Mucosa of stomach (tissue), 1 donor: ENCODE results near the gene DNAJB6.

Experiments used
- H3K27me3 ChIP-seq: one replicate; pipeline ENCODE4 v1.7.0; 2013; ENCODE audit warnings: mild to moderate bottlenecking, low read length; ENCODE audit not compliant: control insufficient read depth, insufficient read depth
- H3K36me3 ChIP-seq: one replicate; pipeline ENCODE4 v1.7.0; 2013; ENCODE audit warnings: low read length; ENCODE audit not compliant: control insufficient read depth, insufficient read depth
- H3K4me1 ChIP-seq: one replicate; pipeline ENCODE4 v1.7.0; 2013; ENCODE audit warnings: mild to moderate bottlenecking, low read length; ENCODE audit not compliant: control insufficient read depth, insufficient read depth
- H3K4me3 ChIP-seq: one replicate; pipeline ENCODE4 v1.7.0; 2013; ENCODE audit warnings: low read length
- H3K9ac ChIP-seq: one replicate; pipeline ENCODE4 v1.7.0; 2013; ENCODE audit warnings: mild to moderate bottlenecking, low read length, moderate library complexity
- H3K9me3 ChIP-seq: one replicate; pipeline ENCODE4 v1.7.0; 2013; ENCODE audit warnings: mild to moderate bottlenecking, low read length, moderate library complexity; ENCODE audit not compliant: control insufficient read depth
- donor health status: Pancreatic carcinoma.

Gene DNAJB6

GRCh38 chr7:157358753-157359096 lies 21.9 kb downstream of the DNAJB6 start:
- Histone ChIP-seq H3K4me1 (peaks cover 26% of the 10 kb centered on the region), H3K36me3 (no peaks in the 10 kb centered on the region)

GRCh38 chr7:157359581-157359980 lies 22.8 kb downstream of the DNAJB6 start:
- H3K4me3 ChIP-seq, result no peak overlapping the region
- H3K9ac ChIP-seq, result no peak overlapping the region
- H3K27me3 ChIP-seq, result no peaks in the 10 kb centered on the region
- no peaks in the 10 kb centered on the region for H3K9me3 ChIP-seq
- H3K36me3 ChIP-seq, result no peaks in the 10 kb centered on the region
- H3K4me1 ChIP-seq, result peaks cover 26% of the 10 kb centered on the region

More at GRCh38 chr7:157358753-157359096, 21.9 kb downstream of the DNAJB6 start:
- H3K9me3 ChIP-seq, result no peaks in the 10 kb centered on the region
- H3K27me3 ChIP-seq, result no peaks in the 10 kb centered on the region
- no peak overlapping the region for H3K9ac ChIP-seq
- H3K4me3 ChIP-seq, result no peak overlapping the region

- H3K27me3 ChIP-seq, result no peaks in the 10 kb centered on the region
- no peak overlapping the region for H3K4me3 ChIP-seq
- H3K9ac ChIP-seq, result no peak overlapping the region
- peaks cover 21% of the 10 kb centered on the region for H3K4me1 ChIP-seq
- H3K9me3 ChIP-seq, result no peaks in the 10 kb centered on the region
- no peaks in the 10 kb centered on the region for H3K36me3 ChIP-seq
These were observed 23.8 kb downstream of the DNAJB6 start for GRCh38 chr7:157360483-157361025.

- peaks cover 16% of the 10 kb centered on the region for H3K4me1 ChIP-seq
- no peak overlapping the region for H3K4me3 ChIP-seq
- H3K27me3 ChIP-seq, result no peaks in the 10 kb centered on the region
- H3K9me3 ChIP-seq, result no peaks in the 10 kb centered on the region
- H3K9ac ChIP-seq, result no peak overlapping the region
- H3K36me3 ChIP-seq, result no peaks in the 10 kb centered on the region
These were observed 24.7 kb downstream of the DNAJB6 start for GRCh38 chr7:157361537-157361936.

GRCh38 chr7:157362729-157363128 lies 25.9 kb downstream of the DNAJB6 start:
- no peak overlapping the region for H3K9ac ChIP-seq
- no peaks in the 10 kb centered on the region for H3K36me3 ChIP-seq
- H3K9me3 ChIP-seq, result no peaks in the 10 kb centered on the region
- no peak overlapping the region for H3K4me3 ChIP-seq
- H3K4me1 ChIP-seq, result peaks cover 16% of the 10 kb centered on the region
- no peaks in the 10 kb centered on the region for H3K27me3 ChIP-seq

- no peaks in the 10 kb centered on the region for H3K36me3 ChIP-seq
- H3K4me1 ChIP-seq, result no peaks in the 10 kb centered on the region
- H3K9ac ChIP-seq, result no peak overlapping the region
- H3K9me3 ChIP-seq, result no peaks in the 10 kb centered on the region
- H3K4me3 ChIP-seq, result no peak overlapping the region
- no peaks in the 10 kb centered on the region for H3K27me3 ChIP-seq
These were observed 29.9 kb downstream of the DNAJB6 start for GRCh38 chr7:157366722-157367121.

GRCh38 chr7:157368955-157369354 lies 32.2 kb downstream of the DNAJB6 start:
- Histone ChIP-seq H3K4me1 (peaks cover 14% of the 10 kb centered on the region), H3K9ac (no peak overlapping the region), H3K4me3 (no peak overlapping the region), H3K36me3 (no peaks in the 10 kb centered on the region), H3K9me3 (no peaks in the 10 kb centered on the region), H3K27me3 (no peaks in the 10 kb centered on the region)

GRCh38 chr7:157370742-157371141 lies 33.9 kb downstream of the DNAJB6 start:
- Histone ChIP-seq H3K4me3 (no peak overlapping the region), H3K36me3 (no peaks in the 10 kb centered on the region), H3K27me3 (no peaks in the 10 kb centered on the region), H3K9ac (no peak overlapping the region), H3K4me1 (peaks cover 21% of the 10 kb centered on the region), H3K9me3 (no peaks in the 10 kb centered on the region)

- no peak overlapping the region for H3K9ac ChIP-seq
- peaks cover 21% of the 10 kb centered on the region for H3K4me1 ChIP-seq
- no peaks in the 10 kb centered on the region for H3K36me3 ChIP-seq
- H3K9me3 ChIP-seq, result no peaks in the 10 kb centered on the region
- H3K4me3 ChIP-seq, result no peak overlapping the region
- no peaks in the 10 kb centered on the region for H3K27me3 ChIP-seq
These were observed 34.5 kb downstream of the DNAJB6 start for GRCh38 chr7:157371296-157371695.

GRCh38 chr7:157372300-157373232 lies 35.8 kb downstream of the DNAJB6 start:
- Histone ChIP-seq H3K9me3 (no peaks in the 10 kb centered on the region), H3K4me3 (no peak overlapping the region), H3K4me1 (peaks cover 21% of the 10 kb centered on the region), H3K27me3 (no peaks in the 10 kb centered on the region), H3K9ac (no peak overlapping the region), H3K36me3 (no peaks in the 10 kb centered on the region)

- H3K4me3 ChIP-seq, result no peak overlapping the region
- no peaks in the 10 kb centered on the region for H3K27me3 ChIP-seq
- H3K36me3 ChIP-seq, result no peaks in the 10 kb centered on the region
- no peaks in the 10 kb centered on the region for H3K9me3 ChIP-seq
- no peak overlapping the region for H3K9ac ChIP-seq
- H3K4me1 ChIP-seq, result peaks cover 21% of the 10 kb centered on the region
These were observed 36.7 kb downstream of the DNAJB6 start for GRCh38 chr7:157373493-157373892.

- Histone ChIP-seq H3K9me3 (no peaks in the 10 kb centered on the region), H3K36me3 (no peaks in the 10 kb centered on the region), H3K4me1 (peaks cover 21% of the 10 kb centered on the region), H3K9ac (no peak overlapping the region), H3K27me3 (no peaks in the 10 kb centered on the region), H3K4me3 (no peak overlapping the region)
These were observed 38.6 kb downstream of the DNAJB6 start for GRCh38 chr7:157375410-157375809.
